ENCODE results near the gene PPY. TPM values are rescaled to one million over a fixed set of nuclear protein-coding genes. Genes with fewer than 3 reads are reported as not detected.

The PPY gene
- total RNA-seq, 3 donors from 2014 or later = not detected

DNA sequence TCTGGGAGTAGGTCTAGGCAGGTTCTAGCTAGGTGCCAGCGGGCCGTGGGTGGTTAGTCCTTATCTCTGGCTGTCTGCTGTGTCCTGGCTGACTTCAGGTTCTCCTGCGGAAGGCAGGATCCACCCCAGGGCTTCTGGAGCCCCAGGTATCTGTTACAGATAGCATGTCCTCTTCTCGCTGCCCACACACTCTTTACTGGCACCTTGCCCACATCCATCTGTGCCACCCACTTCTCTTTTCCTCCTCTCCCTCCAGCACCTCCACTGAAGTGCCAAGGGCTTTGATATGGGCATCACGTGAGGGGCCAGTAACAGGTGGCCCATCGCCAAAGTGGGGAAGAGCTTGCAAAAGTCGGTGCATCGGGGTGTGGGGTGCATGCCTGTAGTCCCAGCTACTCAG lies 30.4 kb downstream of the PPY start:
- no peak overlapping the region for H3K4me3 Mint-ChIP-seq
- no peak for ATAC-seq
- H3K36me3 Mint-ChIP-seq (ENCODE audit: insufficient read depth) = no peaks in the 10 kb centered on the region
- no peaks in the 10 kb centered on the region for H3K9me3 Mint-ChIP-seq
- peaks cover 4% of the 10 kb centered on the region for H3K27me3 Mint-ChIP-seq (ENCODE audit: low read depth)
- peaks cover 9% of the 10 kb centered on the region for H3K4me1 Mint-ChIP-seq (ENCODE audit: low read depth)
- no peak for DNase-seq

DNA sequence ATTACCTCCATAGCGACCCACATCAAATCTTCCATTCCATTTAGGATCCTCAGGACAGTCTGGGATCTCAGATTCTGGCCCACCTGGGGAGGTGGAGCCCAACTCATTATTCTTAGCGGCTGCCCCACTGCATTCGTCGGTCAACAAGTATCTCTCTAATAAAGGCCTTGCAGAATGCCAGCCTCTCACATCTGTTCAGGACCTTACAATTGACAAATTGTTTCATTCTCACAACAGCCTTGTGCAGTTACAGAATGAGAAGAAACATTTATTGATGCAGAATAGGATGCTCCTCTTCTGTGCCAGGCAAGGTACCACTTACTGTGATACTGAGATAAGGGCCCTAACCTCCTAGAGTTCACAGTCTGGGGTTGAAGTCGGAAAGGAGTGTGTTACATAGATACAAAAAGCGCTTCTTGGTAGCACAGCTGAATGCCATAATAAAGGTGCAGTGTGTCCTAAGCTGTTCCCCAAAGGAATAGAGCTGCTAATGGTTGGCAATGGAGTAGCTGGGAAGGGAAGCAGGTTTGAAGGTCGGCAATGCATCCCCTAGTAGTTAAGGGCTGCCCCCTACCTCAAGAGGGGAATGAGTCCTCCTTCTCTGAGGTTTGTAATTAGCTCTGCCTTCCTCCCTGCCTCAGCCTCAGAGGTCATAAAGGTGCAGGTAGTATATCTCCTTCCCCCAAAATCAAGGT lies 32.6 kb downstream of the PPY start:
- DNase-seq (no peak), ATAC-seq (no peak)
- H3K4me1 Mint-ChIP-seq (ENCODE audit: low read depth) = peaks cover 11% of the 10 kb centered on the region
- H3K4me3 Mint-ChIP-seq = no peak overlapping the region
- no peaks in the 10 kb centered on the region for H3K36me3 Mint-ChIP-seq (ENCODE audit: insufficient read depth)
- no peaks in the 10 kb centered on the region for H3K9me3 Mint-ChIP-seq
- peaks cover 17% of the 10 kb centered on the region for H3K27me3 Mint-ChIP-seq (ENCODE audit: low read depth)

DNA sequence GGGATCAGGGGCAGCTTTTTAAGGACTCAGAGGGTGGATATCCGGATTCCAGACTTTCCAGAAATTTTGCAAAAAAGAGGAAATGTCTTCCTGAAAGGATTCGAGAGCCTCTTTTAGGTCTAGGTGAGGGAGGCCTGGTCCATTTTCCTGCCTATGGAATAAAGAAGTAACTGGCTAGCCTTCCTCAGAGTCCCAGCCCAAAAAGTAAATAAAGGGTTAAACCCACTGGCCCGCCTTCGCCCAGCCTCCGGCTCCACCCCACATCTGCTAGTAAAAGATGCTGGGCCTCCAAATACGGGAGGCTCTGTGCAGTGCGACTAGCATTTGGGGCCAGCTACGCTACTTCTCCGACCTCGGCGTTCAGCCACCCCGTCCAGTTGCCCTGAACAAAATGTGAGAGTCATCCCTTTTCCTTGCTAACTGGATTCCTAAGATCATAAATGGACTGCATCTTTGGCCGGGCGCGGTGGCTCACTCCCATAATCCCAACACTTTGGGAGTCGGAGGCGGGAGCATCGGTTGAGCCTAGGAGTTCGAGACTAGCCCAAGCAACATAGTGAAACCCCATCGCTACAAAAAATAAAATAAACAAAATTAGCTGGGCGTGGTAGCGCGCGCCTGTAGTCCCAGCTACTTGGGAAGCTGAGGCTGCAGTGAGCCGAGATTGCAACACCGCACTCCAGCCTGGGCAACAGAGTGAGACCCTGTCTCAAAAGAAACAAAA lies 34.1 kb downstream of the PPY start:
- peaks cover 11% of the 10 kb centered on the region for H3K4me1 Mint-ChIP-seq (ENCODE audit: low read depth)
- DNase-seq (peak; percentile 47), ATAC-seq (peak; percentile 69 to 70)
- H3K36me3 Mint-ChIP-seq (ENCODE audit: insufficient read depth) = no peaks in the 10 kb centered on the region
- peaks cover 26% of the 10 kb centered on the region for H3K27me3 Mint-ChIP-seq (ENCODE audit: low read depth)
- peak overlapping the region; percentile 41 for H3K4me3 Mint-ChIP-seq
- H3K9me3 Mint-ChIP-seq = no peaks in the 10 kb centered on the region

- peaks cover 11% of the 10 kb centered on the region for H3K4me1 Mint-ChIP-seq (ENCODE audit: low read depth)
- DNase-seq = peak; percentile 47
- H3K36me3 Mint-ChIP-seq (ENCODE audit: insufficient read depth) = no peaks in the 10 kb centered on the region
- peak within 1 kb of the TSS; percentile 77 for H3K4me3 Mint-ChIP-seq
- peaks cover 27% of the 10 kb centered on the region for H3K27me3 Mint-ChIP-seq (ENCODE audit: low read depth)
- no peaks in the 10 kb centered on the region for H3K9me3 Mint-ChIP-seq
- ATAC-seq = peak; percentile 65 to 76
Measured at GRCh38 chr17:43907425-43907981, 34.8 kb downstream of the PPY start, which contains the start of gene MPP2. TSS of gene MPP2 (minus strand) at chr17:43907536. CDS start at chr17:43904460, 3,076 bp downstream.

DNA sequence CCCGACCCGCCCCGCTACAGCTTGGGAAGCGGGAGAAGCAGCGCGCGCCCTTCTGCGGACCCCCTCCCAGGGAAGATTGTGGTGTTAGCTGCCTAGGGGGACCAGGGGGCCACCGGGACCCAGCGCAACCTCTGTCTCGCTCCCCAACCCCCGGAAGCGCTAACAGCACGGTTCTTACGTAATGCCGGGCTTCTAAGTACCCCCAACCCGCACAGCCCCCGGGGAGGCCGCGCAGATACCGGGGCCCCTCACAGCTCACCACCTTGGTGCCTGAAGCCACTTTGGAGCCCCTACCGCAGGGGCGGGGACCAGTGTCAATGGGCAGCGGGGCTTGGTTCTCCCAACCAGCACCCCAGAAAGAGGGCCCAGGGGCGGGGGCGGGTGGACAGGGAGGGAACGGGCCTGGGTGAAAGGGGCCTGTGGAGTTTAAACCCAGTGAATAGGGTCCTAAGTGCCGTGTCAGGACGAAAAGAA lies 35.3 kb downstream of the PPY start:
- Mint-ChIP-seq H3K4me3 (peak overlapping the region; percentile 77), H3K4me1 (ENCODE audit: low read depth) (peaks cover 11% of the 10 kb centered on the region), H3K36me3 (ENCODE audit: insufficient read depth) (no peaks in the 10 kb centered on the region), H3K9me3 (no peaks in the 10 kb centered on the region), H3K27me3 (ENCODE audit: low read depth) (peaks cover 29% of the 10 kb centered on the region)
- DNase-seq (no peak), ATAC-seq (peak; percentile 17 to 23)

DNA sequence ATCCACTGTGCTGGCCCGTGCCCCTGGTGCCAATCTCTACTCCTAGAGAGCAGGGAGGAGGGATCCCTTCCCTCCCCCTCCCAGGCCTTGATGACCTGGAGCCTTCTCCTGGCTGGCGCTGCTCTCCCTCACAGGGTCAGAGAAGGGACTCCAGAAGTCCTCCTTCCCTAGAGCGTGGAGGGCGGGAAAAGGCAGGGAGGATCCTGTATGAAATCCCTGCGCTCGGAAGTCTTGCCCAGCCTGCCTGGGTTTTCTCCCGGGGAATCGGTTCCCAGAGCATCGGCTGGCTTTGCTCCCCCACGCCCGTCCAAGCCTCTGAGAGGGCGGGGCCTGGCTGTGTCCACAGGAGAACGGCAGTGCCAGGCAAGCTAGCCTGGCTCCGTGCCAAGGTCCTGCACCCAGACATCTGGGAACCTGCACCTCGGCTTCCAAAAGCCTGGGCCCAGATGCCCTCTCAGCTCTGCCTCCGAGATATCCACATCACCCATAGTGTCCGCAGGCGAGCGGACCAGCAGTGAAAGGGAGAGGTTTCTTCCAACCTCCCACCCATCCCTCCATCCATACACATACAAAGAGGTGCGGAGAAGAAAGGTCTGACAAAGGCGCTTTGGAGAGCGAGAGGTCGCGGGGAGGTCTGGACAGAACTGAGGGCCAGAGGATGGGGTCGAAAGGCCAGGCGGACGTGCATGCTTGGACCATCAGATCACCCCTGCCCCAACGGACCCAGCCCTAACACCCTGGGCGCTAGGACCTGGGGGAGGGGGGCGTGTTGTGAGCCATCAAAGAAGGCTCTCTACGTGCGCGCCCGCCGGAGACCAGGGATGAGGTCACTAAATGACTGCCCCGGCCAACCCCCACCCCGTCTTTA lies 36.1 kb downstream of the PPY start:
- peak overlapping the region; percentile 77 for H3K4me3 Mint-ChIP-seq
- no peaks in the 10 kb centered on the region for H3K9me3 Mint-ChIP-seq
- ATAC-seq (peak; percentile 47 to 53), DNase-seq (peak; percentile 27)
- no peaks in the 10 kb centered on the region for H3K36me3 Mint-ChIP-seq (ENCODE audit: insufficient read depth)
- peaks cover 31% of the 10 kb centered on the region for H3K27me3 Mint-ChIP-seq (ENCODE audit: low read depth)
- peaks cover 11% of the 10 kb centered on the region for H3K4me1 Mint-ChIP-seq (ENCODE audit: low read depth)

DNA sequence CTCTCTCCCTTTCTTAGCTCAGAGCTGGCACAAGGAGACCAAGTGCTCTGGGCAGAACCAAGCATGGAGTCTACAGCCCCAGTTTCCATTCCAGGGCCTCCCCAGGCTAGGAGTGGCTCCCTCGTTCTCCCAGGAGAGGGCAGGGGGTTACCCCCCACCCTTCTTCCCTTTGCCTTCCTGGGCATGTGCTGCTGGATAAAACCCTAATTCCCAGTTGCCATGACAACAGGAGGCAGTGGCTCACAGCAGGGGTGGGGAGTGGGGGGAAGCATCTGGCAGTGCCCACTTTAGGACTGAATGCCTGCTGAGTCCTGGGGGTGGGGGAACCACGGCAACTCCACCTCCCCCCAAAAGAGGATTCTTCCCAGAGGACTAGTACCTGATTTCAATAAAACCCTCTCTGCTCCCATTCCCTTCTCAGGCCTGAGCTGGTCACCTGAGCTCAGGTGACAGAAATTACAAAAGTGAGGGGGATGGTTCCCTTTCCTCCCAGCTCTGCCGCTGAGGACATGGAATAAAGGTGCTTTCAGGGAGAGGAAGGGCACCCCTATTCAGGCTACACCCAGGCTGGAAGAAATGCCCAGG lies 36.8 kb downstream of the PPY start:
- Mint-ChIP-seq H3K4me3 (no peak overlapping the region), H3K27me3 (ENCODE audit: low read depth) (peaks cover 32% of the 10 kb centered on the region)
- no peak for ATAC-seq

DNA sequence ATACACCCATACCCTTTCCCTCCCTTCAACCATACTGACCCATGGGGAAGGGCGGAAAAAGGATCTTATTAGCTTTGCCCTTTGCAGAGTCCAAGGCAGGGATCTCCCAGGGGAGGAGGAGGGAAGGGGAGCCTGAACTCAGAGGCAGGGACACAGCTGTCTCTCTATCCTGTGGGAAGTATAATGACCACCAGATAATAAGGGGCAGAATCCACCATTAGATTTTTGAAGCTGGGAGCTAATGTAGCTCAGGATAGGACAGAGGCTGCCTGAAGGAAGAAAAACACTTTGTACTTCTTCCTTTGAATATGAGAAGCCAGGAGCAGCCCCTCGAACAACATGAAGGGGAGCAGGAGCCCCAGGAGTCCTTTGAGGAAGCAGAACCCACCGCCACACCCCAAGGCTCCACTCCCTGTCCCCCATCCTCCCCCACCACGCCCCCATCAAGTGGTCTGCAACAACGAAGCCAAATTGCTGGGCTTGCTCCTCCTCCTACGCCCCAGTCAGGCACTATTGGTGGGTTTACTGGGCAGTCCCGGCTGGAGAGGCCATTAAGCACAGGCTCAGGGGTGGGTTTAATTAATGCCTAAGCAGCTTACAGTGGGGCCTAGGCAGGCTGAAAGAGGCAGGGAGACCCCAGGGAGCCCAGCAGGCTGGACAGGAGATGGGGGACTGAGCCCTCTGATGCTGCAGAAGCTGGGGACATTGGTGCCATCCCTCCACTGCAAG lies 40.3 kb downstream of the PPY start:
- peaks cover 35% of the 10 kb centered on the region for H3K27me3 Mint-ChIP-seq (ENCODE audit: low read depth)
- DNase-seq = no peak
- no peaks in the 10 kb centered on the region for H3K9me3 Mint-ChIP-seq
- H3K4me3 Mint-ChIP-seq = no peak overlapping the region
- no peak for ATAC-seq
- no peaks in the 10 kb centered on the region for H3K36me3 Mint-ChIP-seq (ENCODE audit: insufficient read depth)
- peaks cover 15% of the 10 kb centered on the region for H3K4me1 Mint-ChIP-seq (ENCODE audit: low read depth)

More for the DNA sequence above, 36.8 kb downstream of the PPY start:
- DNase-seq = no peak
- peaks cover 18% of the 10 kb centered on the region for H3K4me1 Mint-ChIP-seq (ENCODE audit: low read depth)
- no peaks in the 10 kb centered on the region for H3K36me3 Mint-ChIP-seq (ENCODE audit: insufficient read depth)
- H3K9me3 Mint-ChIP-seq = no peaks in the 10 kb centered on the region

GRCh38 chr17:43900858-43901754 lies 41.2 kb downstream of the PPY start:
- H3K27me3 Mint-ChIP-seq (ENCODE audit: low read depth) = peaks cover 40% of the 10 kb centered on the region
- H3K9me3 Mint-ChIP-seq = no peaks in the 10 kb centered on the region
- DNase-seq (no peak), ATAC-seq (peak in 1 of 2 donors; percentile 6)
- H3K4me3 Mint-ChIP-seq = peak overlapping the region; percentile 72
- H3K4me1 Mint-ChIP-seq (ENCODE audit: low read depth) = peaks cover 8% of the 10 kb centered on the region
- H3K36me3 Mint-ChIP-seq (ENCODE audit: insufficient read depth) = no peaks in the 10 kb centered on the region

GRCh38 chr17:43900183-43900857 lies 42.0 kb downstream of the PPY start:
- Mint-ChIP-seq H3K27me3 (ENCODE audit: low read depth) (peaks cover 36% of the 10 kb centered on the region), H3K4me3 (peak overlapping the region; percentile 72), H3K36me3 (ENCODE audit: insufficient read depth) (no peaks in the 10 kb centered on the region), H3K4me1 (ENCODE audit: low read depth) (peaks cover 8% of the 10 kb centered on the region), H3K9me3 (no peaks in the 10 kb centered on the region)
- DNase-seq (peak; percentile 76), ATAC-seq (peak; percentile 100)

- no peak overlapping the region for H3K4me3 Mint-ChIP-seq
- no peaks in the 10 kb centered on the region for H3K36me3 Mint-ChIP-seq (ENCODE audit: insufficient read depth)
- DNase-seq = no peak
- no peaks in the 10 kb centered on the region for H3K9me3 Mint-ChIP-seq
- peaks cover 25% of the 10 kb centered on the region for H3K27me3 Mint-ChIP-seq (ENCODE audit: low read depth)
- H3K4me1 Mint-ChIP-seq (ENCODE audit: low read depth) = peaks cover 8% of the 10 kb centered on the region
- no peak for ATAC-seq
Measured at GRCh38 chr17:43898446-43898845, 43.8 kb downstream of the PPY start.

DNA sequence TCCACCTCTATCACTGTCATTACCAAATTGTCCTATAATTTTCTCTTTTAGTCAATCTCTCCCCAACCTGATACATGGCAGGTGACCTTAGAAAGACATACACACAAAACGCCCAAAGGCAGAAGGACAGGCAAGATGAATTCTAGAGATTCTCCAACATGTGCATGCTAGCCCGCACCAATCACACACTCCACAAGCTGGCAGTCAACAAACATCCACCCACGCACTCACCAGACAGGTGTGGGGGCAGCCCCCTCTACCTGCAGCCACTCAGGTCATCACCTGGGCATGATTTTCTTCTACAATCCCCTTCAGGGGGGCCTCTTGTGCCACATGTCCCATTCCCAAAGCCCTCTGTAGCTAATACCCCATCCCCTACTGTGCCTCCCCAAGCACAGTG lies 44.4 kb downstream of the PPY start:
- ATAC-seq (no peak), DNase-seq (no peak)
- Mint-ChIP-seq H3K4me3 (no peak overlapping the region), H3K36me3 (ENCODE audit: insufficient read depth) (no peaks in the 10 kb centered on the region), H3K4me1 (ENCODE audit: low read depth) (peaks cover 8% of the 10 kb centered on the region), H3K27me3 (ENCODE audit: low read depth) (peaks cover 25% of the 10 kb centered on the region), H3K9me3 (no peaks in the 10 kb centered on the region)

Data from activated T-cell treated with anti-CD3 and anti-CD28 coated beads, Interleukin-2, amount 50 U/mL, for 4 hours (primary cell).